ENCODE results near the gene ADAMTS12.

ADAMTS12 gene

GRCh38 chr5:33719769-33720168, 172.0 kb downstream of the ADAMTS12 start:
- H3K4me3 ChIP-seq (ENCODE audit: low read depth, low read length): no peak overlapping the region
- no peak for TF ChIP-seq CTCF (IDR thresholded peaks at IDR 0.05; ENCODE audit: control insufficient read depth, extremely low read depth, insufficient read depth)
- no peak for DNase-seq (ENCODE audit: low read depth)

- DNase-seq (ENCODE audit: low read depth): no peak
- no peak for TF ChIP-seq CTCF (IDR thresholded peaks at IDR 0.05; ENCODE audit: control insufficient read depth, extremely low read depth, insufficient read depth)
- no peak overlapping the region for H3K4me3 ChIP-seq (ENCODE audit: low read depth, low read length)
These were observed 176.1 kb downstream of the ADAMTS12 start for GRCh38 chr5:33715661-33716060.

GRCh38 chr5:33713136-33713765, 178.5 kb downstream of the ADAMTS12 start:
- no peak for TF ChIP-seq CTCF (IDR thresholded peaks at IDR 0.05; ENCODE audit: control insufficient read depth, extremely low read depth, insufficient read depth)
- no peak for DNase-seq (ENCODE audit: low read depth)
- H3K4me3 ChIP-seq (ENCODE audit: low read depth, low read length): no peak overlapping the region

GRCh38 chr5:33712664-33713063, 179.1 kb downstream of the ADAMTS12 start:
- no peak for DNase-seq (ENCODE audit: low read depth)
- no peak for TF ChIP-seq CTCF (IDR thresholded peaks at IDR 0.05; ENCODE audit: control insufficient read depth, extremely low read depth, insufficient read depth)
- H3K4me3 ChIP-seq (ENCODE audit: low read depth, low read length): no peak overlapping the region

GRCh38 chr5:33711094-33711679, 180.6 kb downstream of the ADAMTS12 start:
- TF ChIP-seq CTCF (IDR thresholded peaks at IDR 0.05; ENCODE audit: control insufficient read depth, extremely low read depth, insufficient read depth): no peak
- no peak for DNase-seq (ENCODE audit: low read depth)
- no peak overlapping the region for H3K4me3 ChIP-seq (ENCODE audit: low read depth, low read length)

- H3K4me3 ChIP-seq (ENCODE audit: low read depth, low read length): no peak overlapping the region
- no peak for TF ChIP-seq CTCF (IDR thresholded peaks at IDR 0.05; ENCODE audit: control insufficient read depth, extremely low read depth, insufficient read depth)
- no peak for DNase-seq (ENCODE audit: low read depth)
These were observed 188.9 kb downstream of the ADAMTS12 start for GRCh38 chr5:33702867-33703266.

- H3K4me3 ChIP-seq (ENCODE audit: low read depth, low read length): no peak overlapping the region
- no peak for TF ChIP-seq CTCF (IDR thresholded peaks at IDR 0.05; ENCODE audit: control insufficient read depth, extremely low read depth, insufficient read depth)
- no peak for DNase-seq (ENCODE audit: low read depth)
These were observed 189.8 kb downstream of the ADAMTS12 start for GRCh38 chr5:33701951-33702350.
